Transverse colon (tissue), 4 donors: ENCODE data around the gene MIA.

Experiments
- CTCF ChIP-seq, 5 experiments: fragments of 200-600 bp in 3 of 5; fragments of 450-650 bp in 2 of 5; sonication (generic) in 3 of 5; IDR thresholded peaks; 1 replicate in 2 of 5; 2 replicates in 3 of 5; pipeline ENCODE4 v1.5.1; 2016 to 2017; ENCODE audit warnings: antibody characterized with exemption in 5 of 5, inconsistent platforms in 3 of 5, mild to moderate bottlenecking in 2 of 5, moderate library complexity in 1 of 5
- POLR2AphosphoS5 ChIP-seq, 3 donors: sonication (generic); formaldehyde crosslinking; IDR thresholded peaks; one replicate each; pipeline ENCODE4 v1.6.1; 2016; ENCODE audit warnings: antibody characterized with exemption in 3 of 3

GRCh38 chr19:40802300-40803169, 27.2 kb downstream of the MIA start:
- peak in 1 of 3 donors; percentile 12 for TF ChIP-seq POLR2AphosphoS5 (IDR thresholded peaks at IDR 0.05)
- TF ChIP-seq CTCF (IDR thresholded peaks at IDR 0.05) = no peak
